HFFc6 (cell line): ENCODE results near the gene GALE. TPM values are rescaled to one million over a fixed set of nuclear protein-coding genes. Genes with fewer than 3 reads are reported as not detected.
A peak's percentile ranks its signal among the peaks of the same experiment; 100 is the strongest.

Experiments
- DNase-seq: peaks from one replicate; pipeline ENCODE4 v3.0.0-alpha.2; 2018
- H3K27ac Mint-ChIP-seq: 2 replicates; pipeline ENCODE4 v1.8.0; 2020; ENCODE audit warnings: mild to moderate bottlenecking, mixed read lengths
- H3K27me3 Mint-ChIP-seq: 2 replicates; pipeline ENCODE4 v1.8.0; 2021; ENCODE audit warnings: mild to moderate bottlenecking, moderate library complexity, mixed read lengths; ENCODE audit not compliant: insufficient read depth
- H3K36me3 Mint-ChIP-seq: 2 replicates; pipeline ENCODE4 v1.8.0; 2021; ENCODE audit warnings: low read depth, mixed read lengths
- H3K4me1 Mint-ChIP-seq: 2 replicates; pipeline ENCODE4 v1.8.0; 2020; ENCODE audit warnings: low read depth, mixed read lengths
- H3K4me3 Mint-ChIP-seq: 2 replicates; pipeline ENCODE4 v1.8.0; 2020; ENCODE audit warnings: mild to moderate bottlenecking, moderate library complexity, mixed read lengths
- H3K9me3 Mint-ChIP-seq: 2 replicates; pipeline ENCODE4 v1.8.0; 2020; ENCODE audit warnings: mild to moderate bottlenecking, mixed read lengths
- total RNA-seq, 6 experiments: library from RNA; stranded (reverse); fragmentation: NEBNext Ultra II Directional; extraction: Animal tissue kit (Norgen Biotek cat#: 25700); gene quantifications; 2 replicates in 1 of 6; 3 replicates in 5 of 6; pipeline ENCODE4 v1.2.3, GENCODE V29; 2021
- TF ChIP-seq, protein P1 (sequence below): fragments of 200-600 bp; sonication (generic); IDR thresholded peaks from 2 replicates; pipeline ENCODE4 v1.5.0; 2021; ENCODE audit warnings: antibody characterized with exemption, mild to moderate bottlenecking

The GALE gene
- total RNA-seq, 6 experiments from 2014 or later = 30.9 to 34.6 (median 33.5) TPM

DNA sequence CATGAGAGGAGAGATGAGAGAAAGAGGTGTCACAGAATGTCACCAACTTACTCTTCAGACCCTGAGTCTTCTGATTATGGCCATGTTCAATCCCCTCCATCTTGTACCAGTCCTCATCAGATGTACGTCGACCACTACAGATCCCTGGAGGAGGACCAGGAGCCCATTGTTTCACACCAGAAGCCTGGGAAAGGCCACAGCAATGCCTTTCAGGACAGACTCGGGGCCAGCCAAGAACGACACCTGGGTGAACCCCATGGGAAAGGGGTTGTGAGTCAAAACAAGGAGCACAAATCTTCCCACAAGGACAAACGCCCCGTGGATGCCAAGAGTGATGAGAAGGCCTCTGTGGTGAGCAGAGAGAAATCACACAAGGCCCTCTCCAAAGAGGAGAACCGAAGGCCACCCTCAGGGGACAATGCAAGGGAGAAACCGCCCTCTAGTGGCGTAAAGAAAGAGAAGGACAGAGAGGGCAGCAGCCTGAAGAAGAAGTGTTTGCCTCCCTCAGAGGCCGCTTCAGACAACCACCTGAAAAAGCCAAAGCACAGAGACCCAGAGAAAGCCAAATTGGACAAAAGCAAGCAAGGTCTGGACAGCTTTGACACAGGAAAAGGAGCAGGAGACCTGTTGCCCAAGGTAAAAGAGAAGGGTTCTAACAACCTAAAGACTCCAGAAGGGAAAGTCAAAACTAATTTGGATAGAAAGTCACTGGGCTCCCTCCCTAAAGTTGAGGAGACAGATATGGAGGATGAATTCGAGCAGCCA lies 49.3 kb downstream of the GALE start:
- Mint-ChIP-seq H3K9me3 (no peaks in the 10 kb centered on the region), H3K36me3 (peaks cover 29% of the 10 kb centered on the region), H3K4me3 (no peak overlapping the region; the same call in 1 of the 2 replicates), H3K4me1 (peaks cover 44% of the 10 kb centered on the region), H3K27me3 (peaks cover 2% of the 10 kb centered on the region; the same call in 1 of the 2 replicates), H3K27ac (peak overlapping the region; percentile 37)
- TF ChIP-seq, protein P1, sequence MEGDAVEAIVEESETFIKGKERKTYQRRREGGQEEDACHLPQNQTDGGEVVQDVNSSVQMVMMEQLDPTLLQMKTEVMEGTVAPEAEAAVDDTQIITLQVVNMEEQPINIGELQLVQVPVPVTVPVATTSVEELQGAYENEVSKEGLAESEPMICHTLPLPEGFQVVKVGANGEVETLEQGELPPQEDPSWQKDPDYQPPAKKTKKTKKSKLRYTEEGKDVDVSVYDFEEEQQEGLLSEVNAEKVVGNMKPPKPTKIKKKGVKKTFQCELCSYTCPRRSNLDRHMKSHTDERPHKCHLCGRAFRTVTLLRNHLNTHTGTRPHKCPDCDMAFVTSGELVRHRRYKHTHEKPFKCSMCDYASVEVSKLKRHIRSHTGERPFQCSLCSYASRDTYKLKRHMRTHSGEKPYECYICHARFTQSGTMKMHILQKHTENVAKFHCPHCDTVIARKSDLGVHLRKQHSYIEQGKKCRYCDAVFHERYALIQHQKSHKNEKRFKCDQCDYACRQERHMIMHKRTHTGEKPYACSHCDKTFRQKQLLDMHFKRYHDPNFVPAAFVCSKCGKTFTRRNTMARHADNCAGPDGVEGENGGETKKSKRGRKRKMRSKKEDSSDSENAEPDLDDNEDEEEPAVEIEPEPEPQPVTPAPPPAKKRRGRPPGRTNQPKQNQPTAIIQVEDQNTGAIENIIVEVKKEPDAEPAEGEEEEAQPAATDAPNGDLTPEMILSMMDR = peak; percentile 83
- peak; percentile 39 for DNase-seq

DNA sequence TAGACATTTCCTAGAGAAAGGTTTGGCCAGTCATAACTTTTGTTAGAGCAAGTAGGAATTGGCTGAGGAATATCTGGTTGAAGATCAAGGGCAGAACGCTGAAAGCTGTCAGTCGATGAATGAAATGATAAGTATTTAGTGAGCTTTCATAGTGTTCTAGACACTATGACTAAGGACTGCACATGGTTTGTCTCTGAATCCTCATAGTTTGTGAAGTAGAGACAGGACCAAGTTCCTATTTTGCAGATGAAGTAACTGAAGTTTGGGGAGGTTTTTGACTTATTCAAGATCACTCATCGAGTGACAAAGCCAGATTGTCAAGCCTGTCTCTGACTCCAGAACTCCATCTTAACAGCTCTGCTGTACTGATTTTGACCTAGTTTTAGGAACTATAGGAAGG lies 52.5 kb downstream of the GALE start:
- Mint-ChIP-seq H3K4me3 (peak overlapping the region; percentile 39; the same call in 1 of the 2 replicates), H3K36me3 (peaks cover 12% of the 10 kb centered on the region), H3K27ac (0 out of 2 replicates have a peak overlapping the region, but pooled peaks have one; percentile 24), H3K27me3 (peaks cover 6% of the 10 kb centered on the region), H3K9me3 (no peaks in the 10 kb centered on the region), H3K4me1 (peaks cover 45% of the 10 kb centered on the region)
- DNase-seq = no peak
- TF ChIP-seq, protein P1 = no peak

Other genes starting within 250 kb of the GALE start
- gene ID3, start 241.3 kb downstream of the GALE start, total RNA-seq = 100 to 1,000 TPM; 560 to 690 (median 604) TPM
- gene RPL11, start 108.9 kb downstream of the GALE start, total RNA-seq = 1,000 to 10,000 TPM in 3 of 6 experiments, 100 to 1,000 TPM in 3; 866 to 1,109 (median 1,001) TPM
- gene ELOA, start 57.3 kb downstream of the GALE start, total RNA-seq = 10 to 100 TPM; 55.5 to 72.6 (median 59.9) TPM
- 10 to 100 TPM; 41.8 to 45.7 (median 44.8) TPM for gene PITHD1, start 22.3 kb downstream of the GALE start, total RNA-seq
- 10 to 100 TPM; 55.7 to 65.0 (median 59.8) TPM for gene LYPLA2, start 9.6 kb downstream of the GALE start, total RNA-seq
- gene HMGCL, start 24.7 kb upstream of the GALE start, total RNA-seq = 10 to 100 TPM; 20.2 to 22.9 (median 21.7) TPM
- gene FUCA1, start 67.5 kb upstream of the GALE start, total RNA-seq = 1 to 10 TPM; 4.1 to 6.7 (median 5.8) TPM
- not detected for gene CNR2, start 112.6 kb upstream of the GALE start, total RNA-seq
- 10 to 100 TPM; 59.5 to 76.4 (median 64.0) TPM for gene PNRC2, start 159.1 kb upstream of the GALE start, total RNA-seq
- gene SRSF10, start 179.6 kb upstream of the GALE start, total RNA-seq = 100 to 1,000 TPM in 1 of 6 experiments, 10 to 100 TPM in 5; 84.5 to 100 (median 94.8) TPM